Neural cell (in vitro differentiated cells): ENCODE measurements around the gene NDRG2. TPM values are rescaled to one million over a fixed set of nuclear protein-coding genes. Genes with fewer than 3 reads are reported as not detected.

Source experiments
- H2AFZ ChIP-seq: fragments of 200-600, 300-800 bp; sonication (generic), shearing (Covaris generic); 2 replicates; pipeline ENCODE4 v1.6.0; 2014; ENCODE audit warnings: low read depth, mild to moderate bottlenecking, antibody characterized with exemption, low read length, moderate library complexity
- H3F3A ChIP-seq: fragments of 200-600 bp; shearing (Covaris generic); 2 replicates; pipeline ENCODE4 v1.6.1; 2016; ENCODE audit warnings: mild to moderate bottlenecking, moderate library complexity, mixed read lengths, antibody characterized with exemption, low read length; ENCODE audit not compliant: insufficient read depth, poor library complexity, severe bottlenecking
- H3K27ac ChIP-seq: fragments of 200-600, 300-800 bp; sonication (generic), shearing (Covaris generic); 2 replicates; pipeline ENCODE4 v1.5.1; 2014; ENCODE audit warnings: mild to moderate bottlenecking, low read length, moderate library complexity
- H3K27me3 ChIP-seq: fragments of 300-800, 200-600 bp; sonication (generic), shearing (Covaris generic); 2 replicates; pipeline ENCODE4 v1.6.0; 2014; ENCODE audit warnings: mild to moderate bottlenecking, low read depth, low read length, moderate library complexity; ENCODE audit not compliant: insufficient read depth
- H3K36me3 ChIP-seq: fragments of 300-800, 200-600 bp; sonication (generic), shearing (Covaris generic); 2 replicates; pipeline ENCODE4 v1.5.1; 2014; ENCODE audit warnings: mild to moderate bottlenecking, antibody characterized with exemption, low read length, moderate library complexity; ENCODE audit not compliant: insufficient read depth
- H3K4me2 ChIP-seq: fragments of 300-800, 200-600 bp; sonication (generic), shearing (Covaris generic); 2 replicates; pipeline ENCODE4 v1.6.0; 2014; ENCODE audit warnings: mild to moderate bottlenecking, low read length
- H3K4me3 ChIP-seq: fragments of 300-800, 200-600 bp; sonication (generic), shearing (Covaris generic); 2 replicates; pipeline ENCODE4 v1.5.1; 2014; ENCODE audit warnings: mild to moderate bottlenecking, low read length, moderate library complexity
- H3K79me2 ChIP-seq: fragments of 200-600 bp; shearing (Covaris generic); replicated peaks from 2 replicates; pipeline ENCODE4 v1.6.0; 2014; ENCODE audit warnings: mild to moderate bottlenecking, low read length, moderate library complexity; ENCODE audit not compliant: insufficient read depth
- H3K9ac ChIP-seq: fragments of 300-800, 200-600 bp; sonication (generic), shearing (Covaris generic); 2 replicates; pipeline ENCODE4 v1.6.1; 2016; ENCODE audit warnings: mild to moderate bottlenecking, low read length, mixed read lengths
- H3K9me2 ChIP-seq: fragments of 200-600 bp; shearing (Covaris generic); 2 replicates; pipeline ENCODE4 v1.6.1; 2016; ENCODE audit warnings: mild to moderate bottlenecking, low read length, mixed read lengths; ENCODE audit not compliant: insufficient read depth
- H3K9me3 ChIP-seq: fragments of 200-600, 300-800 bp; sonication (generic), shearing (Covaris generic); 2 replicates; pipeline ENCODE4 v1.6.1; 2016; ENCODE audit warnings: mild to moderate bottlenecking, mixed run types, low read length, moderate library complexity, mixed read lengths
- H4K20me1 ChIP-seq: fragments of 200-600 bp; shearing (Covaris generic); 2 replicates; pipeline ENCODE4 v1.6.1; 2016; ENCODE audit warnings: mild to moderate bottlenecking, mixed run types; ENCODE audit not compliant: insufficient read depth
- CTCF ChIP-seq: fragments of 450-650 bp; IDR thresholded peaks from 2 replicates; pipeline ENCODE4 v1.5.1; 2014; ENCODE audit warnings: antibody characterized with exemption, mild to moderate bottlenecking, moderate library complexity; ENCODE audit not compliant: poor library complexity, severe bottlenecking
- EP300 ChIP-seq: fragments of 450-650 bp; conservative IDR thresholded peaks from 2 replicates; pipeline ENCODE4 v1.6.1; 2014; ENCODE audit warnings: antibody characterized with exemption, mild to moderate bottlenecking, moderate library complexity; ENCODE audit not compliant: poor library complexity, severe bottlenecking
- EZH2 ChIP-seq: fragments of 200-600, 300-800 bp; shearing (Covaris generic), sonication (generic); IDR thresholded peaks from 2 replicates; pipeline ENCODE4 v1.6.1; 2014; ENCODE audit warnings: antibody characterized with exemption, low read length, borderline replicate concordance, mild to moderate bottlenecking; ENCODE audit not compliant: insufficient read depth, poor library complexity, severe bottlenecking
- MXI1 ChIP-seq: fragments of 450-650 bp; conservative IDR thresholded peaks from 2 replicates; pipeline ENCODE4 v1.6.1; 2014; ENCODE audit warnings: antibody characterized with exemption, mild to moderate bottlenecking; ENCODE audit not compliant: poor library complexity, severe bottlenecking
- POLR2AphosphoS5 ChIP-seq: IDR thresholded peaks from 2 replicates; pipeline ENCODE4 v1.6.1; 2012
- RAD21 ChIP-seq: fragments of 450-650 bp; conservative IDR thresholded peaks from 2 replicates; pipeline ENCODE4 v1.6.1; 2014; ENCODE audit warnings: antibody characterized with exemption, mild to moderate bottlenecking, moderate library complexity
- REST ChIP-seq: IDR thresholded peaks from 2 replicates; pipeline ENCODE4 v1.6.1; 2012; ENCODE audit warnings: borderline replicate concordance
- SMC3 ChIP-seq: fragments of 450-650 bp; conservative IDR thresholded peaks from 2 replicates; pipeline ENCODE4 v1.6.1; 2014; ENCODE audit warnings: antibody characterized with exemption, mild to moderate bottlenecking, moderate library complexity; ENCODE audit not compliant: poor library complexity
- TAF1 ChIP-seq: IDR thresholded peaks from 2 replicates; pipeline ENCODE4 v1.6.1; 2012; ENCODE audit warnings: low read depth
- polyA plus RNA-seq: library from polyadenylated mRNA; depleted of rRNA; stranded (reverse); fragments of >200 nt; gene quantifications from 2 replicates; pipeline ENCODE4 v1.2.3, GENCODE V29; 2014

The NDRG2 gene
- polyA plus RNA-seq, 1 donor from 2014 or later, result 43.3 TPM

DNA sequence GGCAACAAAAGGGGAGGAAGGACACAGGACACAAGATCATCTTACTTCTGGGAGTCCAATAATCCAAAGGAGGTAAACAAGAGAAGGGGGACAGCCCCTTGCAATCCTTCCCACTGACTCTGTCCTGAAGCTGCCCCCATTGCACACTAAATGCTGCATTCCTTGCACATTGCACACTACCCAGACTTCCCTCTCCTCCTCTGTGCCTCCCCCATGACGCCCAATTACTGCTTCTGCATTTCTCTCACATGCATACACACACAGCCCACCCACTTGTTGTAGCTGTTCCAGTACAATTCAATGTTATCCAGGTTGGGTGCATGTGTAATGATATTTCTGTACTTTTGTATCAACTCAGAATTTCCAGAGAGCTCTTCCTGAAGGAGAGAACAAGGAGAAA is 5.5 kb downstream of the NDRG2 start:
- TF ChIP-seq EP300 (no peak), POLR2AphosphoS5 (no peak), CTCF (no peak), TAF1 (no peak), REST (no peak), RAD21 (no peak), EZH2 (no peak), SMC3 (no peak), MXI1 (no peak)
- H3K4me2 ChIP-seq, result no peak overlapping the region
- peaks cover 11% of the 10 kb centered on the region for H3K27me3 ChIP-seq
- H4K20me1 ChIP-seq, result no peaks in the 10 kb centered on the region
- H2AFZ ChIP-seq, result no peak overlapping the region
- no peaks in the 10 kb centered on the region for H3K79me2 ChIP-seq
- no peak overlapping the region for H3K9ac ChIP-seq
- no peak overlapping the region for H3K4me3 ChIP-seq
- no peak overlapping the region for H3K27ac ChIP-seq
- H3F3A ChIP-seq, result no peaks in the 10 kb centered on the region
- no peaks in the 10 kb centered on the region for H3K36me3 ChIP-seq
- H3K9me2 ChIP-seq, result no peaks in the 10 kb centered on the region
- H3K9me3 ChIP-seq, result no peaks in the 10 kb centered on the region

- H3K27me3 ChIP-seq, result peaks cover 5% of the 10 kb centered on the region
- H3K4me3 ChIP-seq, result no peak overlapping the region
- H3K9ac ChIP-seq, result no peak overlapping the region
- TF ChIP-seq RAD21 (no peak), REST (no peak)
- no peaks in the 10 kb centered on the region for H3K79me2 ChIP-seq
- no peaks in the 10 kb centered on the region for H3K9me3 ChIP-seq
- H3K27ac ChIP-seq, result no peak overlapping the region
- H4K20me1 ChIP-seq, result no peaks in the 10 kb centered on the region
- no peaks in the 10 kb centered on the region for H3F3A ChIP-seq
- H3K4me2 ChIP-seq, result no peak overlapping the region
- no peaks in the 10 kb centered on the region for H3K36me3 ChIP-seq
- no peak overlapping the region for H2AFZ ChIP-seq
- no peaks in the 10 kb centered on the region for H3K9me2 ChIP-seq
These were observed 6.1 kb downstream of the NDRG2 start for GRCh38 chr14:21018781-21019180.
